ENCODE measurements around the gene PARD3B.

DNA sequence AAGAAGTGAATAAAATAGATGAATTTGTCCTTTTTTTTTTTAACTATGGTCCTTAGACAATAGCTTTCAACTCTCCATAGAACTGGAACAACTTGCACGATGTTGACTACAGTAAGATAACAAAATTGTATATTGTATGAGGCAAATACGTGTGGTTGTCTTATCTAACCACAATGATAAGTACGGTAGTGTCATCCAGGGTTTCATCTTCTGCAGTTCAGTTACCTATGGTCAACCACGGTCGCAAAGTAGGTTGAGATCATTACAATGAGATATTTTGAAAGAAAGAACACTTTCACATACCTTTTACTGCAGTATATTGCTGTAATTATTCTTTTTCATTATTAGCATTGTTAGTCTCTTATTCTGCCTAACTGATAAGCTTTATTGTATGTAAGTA is 295.2 kb downstream of the PARD3B start:
- TF ChIP-seq EZH2phosphoT487 (IDR thresholded peaks at IDR 0.05; ENCODE audit: low read length), result no peak
- TF ChIP-seq, protein P1, sequence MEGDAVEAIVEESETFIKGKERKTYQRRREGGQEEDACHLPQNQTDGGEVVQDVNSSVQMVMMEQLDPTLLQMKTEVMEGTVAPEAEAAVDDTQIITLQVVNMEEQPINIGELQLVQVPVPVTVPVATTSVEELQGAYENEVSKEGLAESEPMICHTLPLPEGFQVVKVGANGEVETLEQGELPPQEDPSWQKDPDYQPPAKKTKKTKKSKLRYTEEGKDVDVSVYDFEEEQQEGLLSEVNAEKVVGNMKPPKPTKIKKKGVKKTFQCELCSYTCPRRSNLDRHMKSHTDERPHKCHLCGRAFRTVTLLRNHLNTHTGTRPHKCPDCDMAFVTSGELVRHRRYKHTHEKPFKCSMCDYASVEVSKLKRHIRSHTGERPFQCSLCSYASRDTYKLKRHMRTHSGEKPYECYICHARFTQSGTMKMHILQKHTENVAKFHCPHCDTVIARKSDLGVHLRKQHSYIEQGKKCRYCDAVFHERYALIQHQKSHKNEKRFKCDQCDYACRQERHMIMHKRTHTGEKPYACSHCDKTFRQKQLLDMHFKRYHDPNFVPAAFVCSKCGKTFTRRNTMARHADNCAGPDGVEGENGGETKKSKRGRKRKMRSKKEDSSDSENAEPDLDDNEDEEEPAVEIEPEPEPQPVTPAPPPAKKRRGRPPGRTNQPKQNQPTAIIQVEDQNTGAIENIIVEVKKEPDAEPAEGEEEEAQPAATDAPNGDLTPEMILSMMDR (IDR thresholded peaks at IDR 0.05; ENCODE audit: low read length), result no peak
- TF ChIP-seq EZH2 (optimal IDR thresholded peaks at IDR 0.05; ENCODE audit: low read depth, low read length), result no peak

Measured in MM.1S (cell line).